Tibial nerve (tissue), 4 donors: ENCODE results near the gene TGFB1.

Experiments
- CTCF ChIP-seq, 5 experiments: fragments of 200-600 bp in 3 of 5; fragments of 450-650 bp in 2 of 5; sonication (generic) in 3 of 5; IDR thresholded peaks; one replicate each; pipeline ENCODE4 v1.5.1; 2016 to 2019; ENCODE audit warnings: antibody characterized with exemption in 5 of 5, mild to moderate bottlenecking in 3 of 5, moderate library complexity in 2 of 5
- EP300 ChIP-seq, 2 donors: sonication (generic); formaldehyde crosslinking; IDR thresholded peaks; one replicate each; pipeline ENCODE4 v1.6.1; 2017; ENCODE audit warnings: antibody characterized with exemption in 2 of 2, mild to moderate bottlenecking in 1 of 2
- POLR2A ChIP-seq, 2 donors: fragments of 450-650 bp; IDR thresholded peaks; one replicate each; pipeline ENCODE4 v1.6.1; 2017; ENCODE audit warnings: antibody characterized with exemption in 2 of 2, mild to moderate bottlenecking in 2 of 2, moderate library complexity in 2 of 2

DNA sequence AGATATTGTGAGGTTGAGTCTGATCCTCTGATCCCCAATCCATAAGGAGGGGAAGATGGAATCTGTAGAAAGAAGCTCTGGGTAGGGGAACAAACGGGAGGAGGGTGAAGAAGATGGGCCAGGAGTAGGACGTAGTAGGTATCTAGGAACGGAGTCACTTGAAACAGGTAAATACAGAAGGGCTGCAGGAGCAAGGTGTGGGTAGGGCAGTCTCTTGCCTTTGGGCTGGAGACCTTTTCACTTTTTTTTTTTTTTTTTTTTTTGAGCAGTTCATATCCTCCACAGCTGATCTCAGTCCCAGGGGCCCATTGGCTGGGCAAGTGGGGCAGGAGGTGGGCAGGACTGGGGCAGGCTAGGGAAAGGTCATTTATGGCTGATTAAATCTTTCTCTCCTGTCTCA is 45.4 kb upstream of the TGFB1 start:
- TF ChIP-seq CTCF (IDR thresholded peaks at IDR 0.05) = no peak
- no peak for TF ChIP-seq EP300 (IDR thresholded peaks at IDR 0.05)
- no peak for TF ChIP-seq POLR2A (IDR thresholded peaks at IDR 0.05)
